ENCODE measurements around the gene KIAA0825. TPM values are rescaled to one million over a fixed set of nuclear protein-coding genes. Genes with fewer than 3 reads are reported as not detected.

The KIAA0825 gene
- total RNA-seq, 4 donors from 2014 or later: 0.60 to 2.5 (median 1.6) TPM

DNA sequence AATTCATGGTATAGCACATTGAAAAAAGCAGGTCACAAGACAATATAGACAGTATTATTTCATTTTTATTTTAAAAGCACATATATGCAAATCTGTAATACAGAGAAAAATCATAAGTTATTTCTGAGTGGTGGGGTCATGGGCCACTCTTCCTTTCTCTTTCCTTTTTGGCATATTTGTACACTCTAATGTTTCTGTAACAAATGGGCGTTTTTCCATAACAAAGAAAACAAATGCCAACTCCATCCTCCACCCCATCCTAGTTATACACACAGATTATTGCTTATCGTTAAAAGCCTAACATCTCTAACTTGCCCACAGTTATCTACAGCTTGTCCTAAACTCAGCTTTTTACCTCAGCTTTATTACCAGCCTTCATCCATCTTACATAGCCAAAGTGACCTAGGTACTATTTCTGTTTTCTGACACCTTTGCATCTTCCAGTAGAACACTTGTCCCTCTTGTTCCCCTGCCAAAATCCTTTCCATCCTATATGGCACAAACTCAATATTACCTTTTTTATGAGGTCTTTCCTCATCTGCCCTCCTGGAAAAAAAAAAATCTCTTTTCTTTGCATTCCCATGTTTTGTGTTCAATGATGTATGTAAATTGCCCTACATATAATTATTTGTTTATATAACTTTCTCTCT lies 4.1 kb downstream of the KIAA0825 start:
- in situ Hi-C loops (cut with MboI; ENCODE audit: low sequenced_read_pairs in 4 of 4) (no loop called here), intact Hi-C loops (cut with DNase I; ENCODE audit: low total_unique reads) (no loop called here)
- DNase-seq (no peak), ATAC-seq (no peak)
- no peaks in the 10 kb centered on the region for H3K9me3 ChIP-seq
- H3K4me3 ChIP-seq: no peak overlapping the region
- TF ChIP-seq POLR2A (IDR thresholded peaks at IDR 0.05): no peak
- TF ChIP-seq, protein P1, sequence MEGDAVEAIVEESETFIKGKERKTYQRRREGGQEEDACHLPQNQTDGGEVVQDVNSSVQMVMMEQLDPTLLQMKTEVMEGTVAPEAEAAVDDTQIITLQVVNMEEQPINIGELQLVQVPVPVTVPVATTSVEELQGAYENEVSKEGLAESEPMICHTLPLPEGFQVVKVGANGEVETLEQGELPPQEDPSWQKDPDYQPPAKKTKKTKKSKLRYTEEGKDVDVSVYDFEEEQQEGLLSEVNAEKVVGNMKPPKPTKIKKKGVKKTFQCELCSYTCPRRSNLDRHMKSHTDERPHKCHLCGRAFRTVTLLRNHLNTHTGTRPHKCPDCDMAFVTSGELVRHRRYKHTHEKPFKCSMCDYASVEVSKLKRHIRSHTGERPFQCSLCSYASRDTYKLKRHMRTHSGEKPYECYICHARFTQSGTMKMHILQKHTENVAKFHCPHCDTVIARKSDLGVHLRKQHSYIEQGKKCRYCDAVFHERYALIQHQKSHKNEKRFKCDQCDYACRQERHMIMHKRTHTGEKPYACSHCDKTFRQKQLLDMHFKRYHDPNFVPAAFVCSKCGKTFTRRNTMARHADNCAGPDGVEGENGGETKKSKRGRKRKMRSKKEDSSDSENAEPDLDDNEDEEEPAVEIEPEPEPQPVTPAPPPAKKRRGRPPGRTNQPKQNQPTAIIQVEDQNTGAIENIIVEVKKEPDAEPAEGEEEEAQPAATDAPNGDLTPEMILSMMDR (IDR thresholded peaks at IDR 0.05 in 4 of 5, conservative IDR thresholded peaks at IDR 0.05 in 1 of 5): no peak
- no peaks in the 10 kb centered on the region for H3K27me3 ChIP-seq
- H3K27ac ChIP-seq: no peak overlapping the region
- peaks cover 4 to 12% of the 10 kb centered on the region in 2 donors for H3K4me1 ChIP-seq
- no peaks in the 10 kb centered on the region for H3K36me3 ChIP-seq

DNA sequence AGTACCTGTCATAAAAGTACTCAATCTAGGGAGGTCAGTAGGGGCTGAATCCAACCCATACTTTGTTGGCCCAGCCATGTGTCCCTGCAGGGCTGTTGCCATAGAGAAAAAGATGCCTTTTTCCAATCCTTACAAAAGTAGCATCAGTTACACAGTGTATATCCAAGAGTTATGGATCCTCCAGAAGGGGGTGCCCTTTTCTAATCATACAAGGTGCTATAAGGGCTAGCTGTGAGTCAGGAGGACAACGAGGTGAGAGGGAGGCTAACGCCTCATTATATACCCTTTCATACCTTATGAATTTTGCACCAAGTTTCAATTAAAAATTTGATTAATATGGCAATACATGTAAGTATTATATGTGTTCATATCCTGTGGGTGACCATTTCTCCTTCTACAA lies 4.8 kb downstream of the KIAA0825 start:
- in situ Hi-C loops (cut with MboI; ENCODE audit: low sequenced_read_pairs in 4 of 4): no loop called here
- TF ChIP-seq, protein P1 (IDR thresholded peaks at IDR 0.05 in 4 of 5, conservative IDR thresholded peaks at IDR 0.05 in 1 of 5): no peak
- no peak for TF ChIP-seq POLR2A (IDR thresholded peaks at IDR 0.05)
- H3K36me3 ChIP-seq: no peaks in the 10 kb centered on the region
- no peaks in the 10 kb centered on the region for H3K27me3 ChIP-seq
- intact Hi-C loops (cut with DNase I; ENCODE audit: low total_unique reads): no loop called here
- no peak overlapping the region for H3K27ac ChIP-seq
- no peaks in the 10 kb centered on the region for H3K9me3 ChIP-seq
- DNase-seq (no peak), ATAC-seq (no peak)
- peaks cover 0 to 10% of the 10 kb centered on the region in 2 donors for H3K4me1 ChIP-seq
- H3K4me3 ChIP-seq: no peak overlapping the region

DNA sequence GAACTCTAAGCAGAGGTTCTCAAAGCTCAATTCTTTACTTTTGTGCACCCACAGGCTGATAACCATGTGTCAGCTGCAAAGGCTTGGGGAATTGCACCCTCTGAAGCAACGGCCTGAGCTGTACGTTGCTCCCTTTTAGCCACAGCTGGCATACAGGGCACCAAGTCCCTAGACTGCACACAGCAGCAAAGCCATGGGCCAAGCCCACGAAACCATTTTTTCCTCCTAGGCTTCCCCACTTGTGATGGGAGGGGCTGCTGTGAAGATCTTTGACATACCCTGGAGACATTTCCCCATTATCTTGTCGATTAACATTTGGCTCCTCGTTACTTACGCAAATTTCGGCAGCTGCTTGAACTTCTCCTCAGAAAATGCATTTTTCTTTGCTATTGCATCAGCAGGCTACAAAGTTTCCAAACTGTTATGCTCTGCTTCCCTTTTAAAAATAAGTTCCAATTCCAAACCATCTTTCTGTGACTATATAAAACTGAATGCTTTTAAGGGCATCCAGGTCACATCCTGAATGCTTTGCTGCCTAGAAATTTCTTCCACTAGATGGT lies 23.0 kb downstream of the KIAA0825 start:
- in situ Hi-C loops (cut with MboI; ENCODE audit: low sequenced_read_pairs in 4 of 4): no loop called here
- no peak for TF ChIP-seq POLR2A (IDR thresholded peaks at IDR 0.05)
- TF ChIP-seq, protein P1 (IDR thresholded peaks at IDR 0.05 in 4 of 5, conservative IDR thresholded peaks at IDR 0.05 in 1 of 5): no peak
- H3K27me3 ChIP-seq: no peaks in the 10 kb centered on the region
- H3K9me3 ChIP-seq: no peaks in the 10 kb centered on the region
- no peak overlapping the region for H3K27ac ChIP-seq
- intact Hi-C loops (cut with DNase I; ENCODE audit: low total_unique reads): no loop called here
- no peaks in the 10 kb centered on the region for H3K36me3 ChIP-seq
- ATAC-seq (no peak), DNase-seq (no peak)
- no peak overlapping the region for H3K4me3 ChIP-seq
- H3K4me1 ChIP-seq: no peaks in the 10 kb centered on the region

DNA sequence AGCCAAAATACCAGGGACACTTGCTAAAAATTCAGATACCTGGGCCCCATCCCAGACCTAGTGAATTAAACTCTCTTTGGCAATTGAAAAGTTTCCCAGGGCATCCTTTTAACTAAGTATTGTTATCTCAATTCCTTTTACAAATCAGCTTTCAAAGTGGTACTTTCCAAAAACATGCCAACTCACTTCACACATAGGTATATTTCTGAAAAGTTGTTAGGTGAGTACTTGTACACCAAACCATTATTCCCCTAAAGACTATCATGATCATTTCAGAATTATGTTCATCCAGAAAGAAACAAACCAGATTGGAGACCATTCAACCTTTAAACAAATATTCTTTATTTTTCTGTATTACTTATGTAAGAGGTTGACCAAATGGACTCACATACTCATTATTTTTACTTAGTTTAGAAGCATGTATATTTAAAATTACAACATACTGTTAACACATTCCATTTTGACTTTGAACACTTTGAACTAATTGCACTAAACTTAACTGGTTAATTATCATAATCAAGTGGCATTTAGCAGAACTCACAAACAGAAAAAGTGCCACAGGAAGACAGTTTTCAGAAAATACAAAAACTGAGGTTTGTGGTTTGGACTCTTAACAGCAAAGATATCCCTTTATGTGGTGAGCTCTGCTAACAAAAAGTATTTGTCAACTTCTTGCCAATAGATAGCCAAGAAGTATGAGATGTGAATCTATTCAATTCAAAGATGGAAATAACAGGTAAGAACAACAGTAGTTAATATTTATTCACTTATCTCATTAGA lies 40.7 kb downstream of the KIAA0825 start:
- no peak for ATAC-seq
- TF ChIP-seq POLR2A (IDR thresholded peaks at IDR 0.05): no peak
- TF ChIP-seq, protein P1 (IDR thresholded peaks at IDR 0.05 in 4 of 5, conservative IDR thresholded peaks at IDR 0.05 in 1 of 5): no peak
- H3K27me3 ChIP-seq: no peaks in the 10 kb centered on the region
- no peaks in the 10 kb centered on the region for H3K4me1 ChIP-seq
- no peak overlapping the region for H3K27ac ChIP-seq
- intact Hi-C loops (cut with DNase I; ENCODE audit: low total_unique reads) (no loop called here), in situ Hi-C loops (cut with MboI; ENCODE audit: low sequenced_read_pairs in 4 of 4) (no loop called here)
- no peak for DNase-seq
- H3K9me3 ChIP-seq: no peaks in the 10 kb centered on the region
- no peak overlapping the region for H3K4me3 ChIP-seq
- no peaks in the 10 kb centered on the region for H3K36me3 ChIP-seq
